Hepatic stellate cell (primary cell): Measurements from ENCODE around the gene STK24.

Experiments used
- DNase-seq: peaks from one replicate; pipeline ENCODE4 v3.0.0; 2011; ENCODE audit warnings: low spot score

STK24 gene

DNA sequence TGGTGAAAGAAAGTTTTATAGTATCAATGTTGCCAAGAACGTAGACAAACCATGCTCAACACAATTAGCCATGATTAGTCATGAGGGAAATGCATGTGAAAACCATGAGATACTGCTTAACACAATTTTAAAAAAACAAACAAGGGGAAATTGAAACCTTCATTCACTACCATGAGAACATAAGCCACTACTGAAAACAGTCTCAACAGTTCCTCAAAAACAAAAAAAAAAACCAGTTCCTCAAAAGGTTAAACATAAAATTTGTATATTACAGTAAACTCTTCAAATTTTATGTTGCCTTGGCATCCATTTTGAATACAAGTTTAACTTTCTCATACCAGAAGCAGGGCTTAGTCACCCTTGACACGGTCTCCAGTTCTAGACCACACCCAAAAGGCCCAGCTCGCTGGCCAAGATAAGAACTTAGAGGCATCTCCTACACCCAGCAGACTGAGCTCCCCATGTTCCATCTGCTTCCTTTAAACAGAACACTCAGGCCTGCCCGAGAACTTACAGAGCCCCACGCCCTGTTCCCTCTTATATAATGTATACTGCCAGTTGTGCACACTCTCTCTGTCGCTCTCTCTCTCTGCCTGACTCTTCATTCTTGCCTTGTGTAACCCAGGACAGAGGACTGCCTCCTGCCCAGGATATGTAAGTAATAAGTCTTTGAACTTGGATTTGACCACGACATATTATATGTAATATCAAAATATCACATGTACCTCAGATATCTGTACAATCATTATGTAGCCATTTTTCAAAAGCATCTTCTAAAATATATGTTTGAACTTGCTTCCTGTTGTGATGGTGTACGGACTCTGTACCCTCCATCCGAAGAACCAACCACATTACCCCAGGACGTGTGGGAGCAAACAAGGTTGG, 67.4 kb downstream of the STK24 start:
- DNase-seq: peak; percentile 85

- no peak for DNase-seq
Measured at GRCh38 chr13:98508685-98509084, 68.2 kb downstream of the STK24 start.

DNA sequence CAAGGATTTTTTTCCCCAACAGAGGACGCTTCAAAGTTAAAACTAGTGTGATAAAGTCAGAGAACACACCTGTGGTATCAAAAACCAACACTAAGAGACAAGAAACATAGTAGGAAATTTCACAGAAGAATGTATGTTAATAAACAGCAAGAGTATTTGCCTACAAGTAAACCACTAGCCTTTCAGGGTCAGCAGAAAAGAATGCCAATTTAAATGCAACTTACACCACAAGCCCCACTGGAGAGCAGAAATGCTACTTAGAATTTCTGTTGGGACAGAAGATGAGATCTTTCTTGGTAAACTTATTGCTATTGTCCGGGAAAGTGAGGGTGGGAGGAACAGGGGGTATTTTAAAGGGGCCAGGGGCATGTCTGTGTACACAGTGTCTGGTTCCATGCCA, 68.6 kb downstream of the STK24 start:
- no peak for DNase-seq

- DNase-seq: no peak
Measured at GRCh38 chr13:98507282-98507797, 69.6 kb downstream of the STK24 start.

- DNase-seq: no peak
Measured at GRCh38 chr13:98506728-98507230, 70.1 kb downstream of the STK24 start.

DNA sequence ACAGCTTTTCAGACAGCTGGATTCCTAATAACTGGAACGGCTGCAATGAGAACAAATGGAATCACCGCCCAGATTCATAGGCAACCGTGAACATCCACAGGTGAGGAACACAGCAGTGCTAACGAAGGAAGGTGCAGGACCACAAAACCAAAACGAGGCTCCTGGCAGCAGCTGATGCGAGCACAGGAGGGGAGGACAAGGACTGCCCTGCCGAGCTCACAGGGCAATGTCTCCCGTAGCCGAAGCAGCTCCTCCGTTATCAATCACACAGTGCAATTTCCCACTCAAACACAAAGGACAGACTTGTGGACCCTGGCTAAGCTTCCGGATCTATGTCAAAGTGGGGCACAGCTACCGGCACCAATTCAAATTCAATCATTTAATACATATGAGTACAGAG, 70.6 kb downstream of the STK24 start:
- no peak for DNase-seq

DNA sequence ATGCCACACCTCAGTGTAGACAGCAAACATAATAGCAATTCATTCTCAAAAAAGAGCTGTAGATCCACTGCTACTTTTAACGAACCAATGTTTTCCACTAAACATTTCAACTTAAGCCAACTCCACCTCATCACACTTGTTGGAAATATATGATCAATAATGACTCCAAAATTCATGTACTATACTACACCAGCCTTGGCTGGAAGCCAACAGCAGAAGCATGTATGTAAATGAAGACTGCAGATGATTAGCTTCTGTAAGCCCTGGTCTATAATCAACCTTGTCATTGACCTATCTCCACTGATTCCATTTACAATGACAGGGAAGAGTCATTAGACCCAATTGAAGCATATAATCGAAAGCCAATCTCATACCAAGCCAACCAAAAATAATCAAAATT, 71.7 kb downstream of the STK24 start:
- DNase-seq: no peak

- no peak for DNase-seq
Measured at GRCh38 chr13:98504371-98504963, 72.4 kb downstream of the STK24 start.

- DNase-seq: no peak
Measured at GRCh38 chr13:98504029-98504351, 72.9 kb downstream of the STK24 start.

DNA sequence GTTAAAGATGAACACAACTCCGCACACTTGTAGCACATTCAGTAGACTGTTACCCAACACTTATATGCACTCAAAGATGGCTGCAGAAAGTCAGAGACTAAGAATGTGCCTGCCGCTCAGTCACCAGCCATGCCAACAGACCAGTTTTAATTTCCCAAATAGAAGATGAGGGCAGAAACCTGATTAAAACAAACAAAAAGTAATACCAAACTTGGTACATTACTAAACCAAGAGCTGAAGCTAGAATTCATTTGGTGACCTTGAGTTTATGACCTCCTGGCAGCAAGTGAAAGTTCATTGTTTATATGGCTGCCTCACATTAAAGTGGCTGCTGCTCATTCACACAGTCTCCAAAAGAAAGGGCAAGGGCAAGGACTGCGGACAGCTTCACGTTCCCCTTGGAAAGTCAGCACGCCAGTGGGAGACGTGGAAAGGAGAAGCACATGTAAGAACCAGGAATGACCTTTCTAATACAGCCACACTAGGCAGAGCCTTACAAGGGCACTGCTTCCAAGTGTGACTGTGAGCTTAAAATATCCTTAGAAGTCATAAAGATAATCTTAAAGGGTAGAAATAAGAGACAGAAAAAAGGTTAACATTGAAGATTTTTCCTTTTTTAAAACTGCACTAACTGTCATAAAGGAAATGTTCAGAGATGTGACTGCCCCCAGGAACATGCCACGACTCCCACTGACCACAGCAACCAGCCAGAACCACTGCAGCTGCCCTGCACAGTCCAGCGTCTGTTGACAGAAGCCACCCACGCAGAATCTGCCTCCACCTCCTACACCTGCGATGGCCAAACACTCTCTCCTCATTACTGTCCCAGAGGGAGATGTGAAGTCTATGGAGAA, 73.5 kb downstream of the STK24 start:
- peak; percentile 60 for DNase-seq

DNA sequence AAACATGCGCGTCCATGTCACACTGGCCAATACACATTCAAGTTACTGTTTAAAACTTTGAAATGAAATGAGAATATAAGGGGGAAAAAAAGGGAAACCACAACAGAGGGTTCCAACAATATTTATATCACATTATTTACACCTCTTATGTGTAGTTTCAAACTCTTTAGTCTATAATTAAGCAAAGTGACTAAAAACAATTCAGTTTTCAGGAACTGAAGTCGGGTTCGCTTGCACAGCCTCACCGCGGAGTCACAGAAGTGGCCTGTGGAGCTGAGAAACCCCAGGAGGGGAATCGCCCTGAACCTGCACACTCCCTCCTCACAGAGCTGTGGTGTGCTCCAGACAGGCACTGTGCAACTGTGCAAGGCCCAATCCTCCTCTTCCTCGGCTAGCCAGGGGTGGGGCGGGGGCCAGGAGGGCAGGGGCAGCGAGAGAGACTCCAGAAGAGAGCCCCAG, 75.9 kb downstream of the STK24 start:
- no peak for DNase-seq

GRCh38 chr13:98496966-98497365, 79.9 kb downstream of the STK24 start:
- no peak for DNase-seq

- DNase-seq: no peak
Measured at GRCh38 chr13:98496479-98496791, 80.5 kb downstream of the STK24 start.

DNA sequence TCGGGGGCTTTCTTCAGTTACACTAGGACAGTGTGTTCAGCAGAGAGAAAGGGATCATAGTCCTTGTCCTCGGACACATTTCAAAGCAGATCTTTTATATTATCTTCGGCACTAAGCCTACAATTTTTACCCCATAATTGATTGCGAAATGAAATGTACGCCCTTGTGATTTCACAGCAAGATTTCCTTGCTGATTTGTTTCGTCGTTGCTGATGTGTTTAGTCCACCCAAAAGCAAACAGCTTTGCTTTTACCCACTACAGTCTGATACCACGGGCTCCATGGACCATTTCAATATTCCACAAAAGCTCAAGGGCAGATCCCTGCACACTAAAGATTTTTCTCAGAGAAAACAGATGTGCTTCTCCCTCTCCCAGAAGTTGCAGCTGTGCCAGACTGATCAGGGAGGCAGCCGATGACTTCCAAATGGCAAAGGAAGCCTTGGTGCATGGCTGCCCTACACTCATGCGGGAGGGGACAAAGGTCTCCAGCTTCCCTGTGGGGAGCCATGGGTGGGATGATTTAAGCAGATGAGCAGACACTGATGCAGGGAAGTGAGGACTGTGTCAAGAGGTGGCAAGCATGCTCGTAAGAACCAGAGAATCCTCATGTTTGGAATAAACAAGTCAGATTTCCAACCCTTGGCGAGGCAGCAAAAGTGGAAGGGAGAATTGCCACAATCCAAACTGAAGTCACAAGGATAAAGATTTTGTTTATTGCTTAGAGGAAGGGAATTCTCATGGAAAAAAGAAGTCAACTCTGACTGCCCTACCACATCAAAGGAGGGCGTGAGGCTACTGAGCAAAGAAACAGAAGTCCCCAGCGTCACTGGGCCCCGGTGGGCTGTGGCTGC, 81.1 kb downstream of the STK24 start:
- no peak for DNase-seq

GRCh38 chr13:98494769-98495168, 82.1 kb downstream of the STK24 start:
- DNase-seq: no peak

DNA sequence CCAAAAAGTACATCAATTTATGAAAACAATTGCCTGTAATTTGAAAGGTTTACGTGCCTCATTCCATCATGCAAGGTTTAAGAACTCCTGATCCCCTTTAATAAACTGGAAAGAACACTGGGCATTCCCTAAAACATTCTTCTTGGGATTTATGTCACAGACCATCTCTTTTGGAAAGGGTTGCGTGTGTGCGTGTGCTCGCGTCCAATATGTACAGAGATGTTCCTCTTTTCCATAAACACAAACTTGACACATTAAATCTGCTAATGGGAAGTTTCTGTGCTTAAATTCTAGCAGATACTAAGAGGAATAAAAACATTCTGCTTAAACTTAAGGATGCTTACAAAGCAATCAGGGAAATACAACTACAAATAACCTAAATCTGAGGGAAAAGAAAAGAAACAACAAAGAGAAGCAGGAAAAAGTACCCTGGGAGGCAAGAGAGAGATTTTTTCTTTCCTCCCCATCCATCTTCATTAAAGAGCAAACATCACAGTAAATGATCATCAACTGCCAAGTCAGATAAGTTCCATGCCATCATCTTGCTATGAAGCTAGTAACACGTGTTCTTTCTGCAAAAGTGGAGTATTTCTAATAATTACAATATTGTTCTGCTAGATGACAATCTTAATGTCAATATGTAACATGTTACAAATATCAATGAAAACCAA, 83.7 kb downstream of the STK24 start:
- DNase-seq: no peak

GRCh38 chr13:98492335-98493041, 84.4 kb downstream of the STK24 start:
- no peak for DNase-seq

GRCh38 chr13:98490866-98491265, 86.0 kb downstream of the STK24 start:
- no peak for DNase-seq

GRCh38 chr13:98490195-98490836, 86.6 kb downstream of the STK24 start:
- no peak for DNase-seq
